Stimulated activated CD8-positive, alpha-beta memory T cell treated with anti-CD3 and anti-CD28 coated beads, Interleukin-4, amount 100 ng/mL, for 4 hours (primary cell): ENCODE measurements around the gene FEM1B.
A peak's percentile ranks its signal among the peaks of the same experiment; 100 is the strongest.

ENCODE experiments used
- DNase-seq, 2 donors: peaks; one replicate each; pipeline ENCODE4 v3.0.0-alpha.2; 2020; ENCODE audit warnings: low read depth in 2 of 2, low spot score in 1 of 2

The FEM1B gene

DNA sequence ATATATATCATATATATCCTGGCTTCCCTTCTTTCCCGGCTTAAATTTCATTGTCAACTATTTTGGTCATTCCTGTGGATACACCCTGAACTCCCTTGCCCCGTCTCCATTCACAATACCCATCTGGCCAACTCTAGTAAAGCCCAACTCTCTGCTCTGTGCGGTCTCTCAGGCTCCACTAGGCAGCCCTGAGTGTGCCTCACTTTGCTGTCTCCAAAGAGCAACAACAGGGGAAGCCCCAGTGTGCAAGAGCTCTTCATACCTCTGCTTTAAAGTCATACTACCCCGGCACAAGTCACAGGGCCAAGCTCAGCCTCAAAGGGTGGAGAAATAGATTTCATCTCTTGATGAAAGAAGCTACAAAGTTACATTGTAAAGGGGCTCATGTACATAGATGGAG, 18.9 kb upstream of the FEM1B start:
- no peak for DNase-seq

DNA sequence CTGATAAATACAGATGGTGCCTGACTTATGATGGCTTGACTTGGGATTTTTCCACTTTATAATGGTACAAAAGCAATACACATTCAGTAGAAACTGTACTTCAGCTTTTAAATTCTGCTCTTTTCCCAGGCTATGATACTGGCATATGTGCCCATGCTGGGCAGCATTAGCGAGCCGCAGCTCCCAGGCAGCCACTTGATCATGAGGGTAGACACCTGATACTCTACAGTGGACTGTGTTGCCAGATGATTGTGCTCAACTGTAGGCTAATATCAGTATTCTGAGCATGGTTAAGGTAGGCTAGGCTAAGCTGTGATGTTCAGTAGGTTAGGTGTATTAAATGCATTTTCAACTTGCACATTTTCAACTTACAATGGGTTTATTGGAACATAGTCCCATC, 17.7 kb upstream of the FEM1B start:
- no peak for DNase-seq

DNA sequence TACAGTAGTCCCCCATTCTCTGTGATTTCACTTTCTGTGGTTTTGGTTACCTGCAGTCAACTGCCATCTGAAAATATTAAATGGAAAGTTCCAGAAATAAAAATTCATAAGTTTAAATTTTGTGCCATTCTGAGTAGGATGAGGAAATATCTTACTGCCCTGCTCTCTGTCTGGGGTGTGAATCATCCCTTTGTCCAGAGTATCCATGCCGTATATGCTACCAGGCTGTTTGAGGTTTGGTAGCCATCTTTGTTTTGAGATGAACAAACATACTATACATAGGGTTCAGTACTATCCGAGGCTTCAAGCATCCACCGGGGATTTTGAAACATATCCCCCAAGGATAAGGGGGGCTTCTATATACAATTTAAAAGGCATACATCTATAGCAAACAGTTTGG, 16.3 kb upstream of the FEM1B start:
- no peak for DNase-seq

DNA sequence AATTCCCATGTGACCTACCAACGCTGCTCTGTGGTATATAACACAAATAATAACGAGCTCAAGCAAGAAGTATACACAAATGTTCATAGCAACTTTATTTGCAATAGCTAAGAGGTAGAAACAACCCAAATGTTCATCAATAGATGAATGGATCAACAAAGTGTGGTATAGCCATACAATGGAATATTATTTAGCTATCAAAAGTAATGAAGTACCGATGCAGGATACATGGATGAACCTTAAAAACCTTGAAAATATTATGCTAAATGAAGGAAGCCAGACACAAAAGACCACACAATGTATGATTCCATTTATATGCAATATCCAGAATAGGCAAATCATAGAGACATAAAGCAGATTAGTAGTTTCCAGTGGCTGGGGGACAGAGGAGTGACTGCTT, 15.6 kb upstream of the FEM1B start:
- DNase-seq: no peak

DNA sequence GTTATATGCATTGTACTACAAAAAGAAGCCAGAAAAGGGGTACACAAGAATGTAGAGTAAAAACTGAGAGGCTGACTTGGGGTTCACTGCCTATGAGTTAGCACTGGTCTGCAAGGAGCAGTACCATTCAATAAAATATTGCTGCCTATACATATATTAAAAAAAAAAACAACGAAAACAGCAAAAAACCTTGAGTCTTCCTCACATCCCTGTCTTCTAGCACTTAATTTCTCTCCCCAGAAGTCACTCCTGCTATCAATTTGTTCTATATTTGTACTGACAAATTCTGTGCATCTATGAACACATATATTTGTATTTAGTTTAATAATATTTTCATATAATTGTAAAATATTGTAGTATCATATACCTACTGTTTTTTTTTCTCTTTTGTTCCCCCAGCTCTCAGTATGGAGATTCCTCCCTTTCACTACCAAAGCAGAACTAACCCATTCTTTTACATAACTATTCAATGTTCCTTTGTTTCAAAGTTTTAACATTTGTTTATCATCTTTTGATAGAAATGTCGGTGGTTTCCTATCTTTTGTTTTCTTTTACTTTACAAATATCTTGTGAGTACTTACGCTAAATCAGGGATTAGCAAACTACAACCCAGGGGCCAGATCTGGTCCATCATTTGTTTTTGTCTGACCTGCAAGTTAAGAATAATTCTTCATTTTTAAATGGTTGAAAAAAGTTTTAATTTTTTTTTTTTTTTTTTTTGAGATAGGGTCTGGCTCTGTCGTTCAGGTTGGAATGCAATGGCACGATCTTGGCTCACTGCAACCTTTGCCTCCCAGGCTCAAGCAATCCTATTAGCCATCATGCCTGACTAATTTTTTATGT, 14.8 kb upstream of the FEM1B start:
- no peak for DNase-seq

DNA sequence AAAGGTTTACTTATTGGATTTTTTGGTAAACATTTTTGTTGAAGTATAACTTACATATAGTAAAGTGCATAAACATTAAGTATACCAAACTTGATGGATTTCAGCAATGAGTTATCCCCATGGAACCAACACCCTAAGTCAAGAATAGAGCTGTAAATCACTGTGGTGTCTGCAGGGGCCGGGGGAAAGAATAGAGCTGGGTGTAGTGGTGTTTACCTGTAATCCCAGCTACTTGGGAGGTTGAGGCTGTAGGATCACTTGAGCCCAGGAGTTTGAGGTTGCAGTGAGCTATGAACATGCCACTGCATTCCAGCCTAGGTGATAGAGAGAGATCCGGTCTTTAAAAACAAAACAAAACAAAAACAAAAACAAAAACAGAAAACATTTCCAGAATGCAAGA, 13.3 kb upstream of the FEM1B start:
- no peak for DNase-seq

DNA sequence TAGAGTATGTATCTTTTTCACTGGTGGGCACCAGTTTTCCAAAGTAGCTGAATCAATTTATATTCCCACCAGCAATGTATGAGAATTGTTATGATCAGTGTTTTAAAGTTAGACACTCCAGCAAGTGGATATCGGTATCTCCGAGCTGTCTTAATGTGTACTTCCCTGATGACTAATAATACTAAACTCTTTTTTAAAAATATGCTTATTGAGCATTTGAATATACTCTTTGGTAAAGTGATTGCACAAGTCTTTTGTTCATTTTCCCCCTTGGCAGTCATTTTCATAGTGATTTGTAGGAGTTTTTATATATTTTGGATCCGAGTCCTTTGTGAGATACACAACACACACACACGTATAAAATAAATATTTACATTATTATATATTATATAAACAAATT, 12.5 kb upstream of the FEM1B start:
- DNase-seq: no peak

DNA sequence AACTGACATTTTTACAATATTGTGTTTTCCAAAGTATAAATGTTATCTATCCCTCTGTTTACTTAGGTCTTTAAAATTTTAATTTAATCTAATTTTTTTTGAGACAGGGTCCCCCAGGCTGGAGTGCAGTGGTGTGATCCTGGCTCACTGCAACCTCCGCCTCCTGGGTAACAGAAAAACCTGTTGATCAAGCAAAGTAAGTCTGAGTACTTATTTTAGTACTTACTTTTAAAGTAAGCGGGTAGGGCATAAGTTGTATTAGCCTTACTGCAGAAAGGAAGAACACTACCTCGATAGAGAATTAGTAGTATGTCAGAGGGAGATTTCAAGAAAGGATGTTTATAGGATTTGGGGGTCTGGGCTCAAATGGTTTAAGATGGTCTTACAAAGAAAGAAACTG, 11.9 kb upstream of the FEM1B start:
- no peak for DNase-seq

DNA sequence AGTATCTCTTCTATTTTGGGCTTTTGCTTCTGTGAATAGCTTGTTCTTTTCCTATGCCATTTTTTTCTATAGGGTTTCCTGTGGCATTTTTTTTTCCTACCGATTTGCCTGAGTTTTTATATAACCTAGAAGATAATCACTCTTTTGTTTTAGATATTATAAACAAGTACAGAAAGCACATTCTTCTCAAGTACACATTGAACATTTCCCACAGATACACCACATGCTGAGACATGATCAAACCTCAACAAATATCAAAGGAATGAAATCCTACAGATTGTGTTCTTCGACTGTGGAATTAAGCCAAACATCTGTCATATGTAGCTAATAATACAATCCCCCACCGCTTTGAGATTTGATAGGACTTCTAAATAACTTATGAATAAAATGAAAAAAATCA, 9.1 kb upstream of the FEM1B start:
- DNase-seq: no peak

DNA sequence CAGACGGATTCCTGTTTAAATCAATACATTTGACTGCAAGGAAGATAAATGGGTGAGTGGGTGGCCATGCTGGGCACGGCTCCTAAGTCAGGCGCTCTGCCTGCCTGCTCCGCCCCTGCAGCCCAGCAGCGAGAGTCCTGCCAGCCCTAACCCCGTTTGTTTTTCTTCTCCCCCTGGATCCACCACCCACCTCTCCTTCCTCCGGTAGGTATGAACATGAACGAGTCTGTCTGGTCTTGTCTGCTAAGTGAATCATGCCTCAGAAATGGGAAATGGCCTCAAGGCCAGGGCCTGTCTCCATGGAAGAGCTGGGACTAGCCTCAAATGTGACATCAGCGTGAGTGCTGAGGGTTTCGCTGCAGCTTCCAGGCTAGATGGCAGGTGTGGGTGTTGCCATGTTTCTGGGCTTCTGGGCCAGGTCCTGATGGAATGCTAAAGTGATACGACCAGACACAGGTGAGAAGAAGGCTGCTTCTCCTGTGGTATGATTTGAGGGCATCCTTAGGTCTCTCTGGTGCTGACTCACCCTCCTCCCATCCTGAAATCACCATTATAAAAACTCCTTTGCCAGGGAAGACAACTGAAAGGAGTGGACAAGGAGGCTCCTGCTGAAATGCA, 5.6 kb upstream of the FEM1B start:
- no peak for DNase-seq

DNA sequence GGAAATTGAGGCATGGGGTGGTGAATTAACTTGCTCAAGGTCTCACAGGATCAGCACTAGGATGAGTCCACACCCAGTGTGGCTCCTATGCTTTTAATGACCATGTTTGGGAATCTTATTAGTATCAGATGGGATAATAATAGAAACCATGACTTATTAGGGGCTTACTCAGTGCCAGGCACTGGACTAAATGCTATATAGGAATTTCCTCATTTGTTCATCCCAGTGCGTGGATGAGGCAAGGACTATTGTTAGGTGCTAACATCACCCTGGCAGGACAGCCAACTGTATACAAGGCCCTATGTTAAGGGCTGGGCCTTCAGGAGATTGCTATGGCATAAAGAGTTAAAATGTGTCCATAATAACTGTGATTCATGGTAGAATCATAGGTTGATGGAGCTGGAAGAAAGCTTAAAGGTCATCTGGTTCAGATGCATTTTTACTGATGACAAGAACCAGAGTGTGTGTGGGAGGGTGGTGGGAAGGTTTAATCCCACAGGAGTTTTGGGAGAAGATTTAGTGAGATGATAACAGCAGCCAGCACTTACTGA, 4.7 kb upstream of the FEM1B start:
- no peak for DNase-seq

DNA sequence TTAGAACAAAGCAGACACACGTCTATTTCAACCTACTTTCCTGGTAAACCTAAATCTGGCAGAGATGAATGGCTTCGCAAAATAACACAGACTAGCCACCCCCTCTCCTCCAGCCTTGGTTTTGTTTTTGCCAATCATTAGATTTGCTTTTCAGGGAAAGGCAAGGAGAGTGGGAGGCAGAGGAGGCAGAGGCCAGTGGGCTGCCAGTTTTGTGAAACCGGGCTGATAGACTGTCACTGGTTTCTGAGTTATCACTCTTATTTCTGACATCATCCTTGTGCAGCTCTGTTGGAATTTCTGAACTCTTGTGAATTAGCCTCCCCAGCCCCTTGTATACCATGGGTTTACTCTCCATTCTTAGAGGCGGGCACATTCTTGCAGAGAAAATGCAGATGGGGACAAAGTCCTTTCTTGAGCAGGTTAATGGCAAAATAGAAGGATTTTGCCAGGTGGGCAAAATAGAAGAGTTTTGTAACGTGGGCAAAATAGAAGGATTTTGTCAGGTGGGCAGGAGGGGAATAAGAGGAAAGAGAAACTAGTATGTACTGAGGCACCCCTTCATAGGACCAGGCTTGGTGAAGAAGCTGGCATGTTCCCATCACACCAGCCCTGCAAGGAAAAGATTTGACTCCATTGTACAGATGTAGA, 3.2 kb upstream of the FEM1B start:
- no peak for DNase-seq

DNA sequence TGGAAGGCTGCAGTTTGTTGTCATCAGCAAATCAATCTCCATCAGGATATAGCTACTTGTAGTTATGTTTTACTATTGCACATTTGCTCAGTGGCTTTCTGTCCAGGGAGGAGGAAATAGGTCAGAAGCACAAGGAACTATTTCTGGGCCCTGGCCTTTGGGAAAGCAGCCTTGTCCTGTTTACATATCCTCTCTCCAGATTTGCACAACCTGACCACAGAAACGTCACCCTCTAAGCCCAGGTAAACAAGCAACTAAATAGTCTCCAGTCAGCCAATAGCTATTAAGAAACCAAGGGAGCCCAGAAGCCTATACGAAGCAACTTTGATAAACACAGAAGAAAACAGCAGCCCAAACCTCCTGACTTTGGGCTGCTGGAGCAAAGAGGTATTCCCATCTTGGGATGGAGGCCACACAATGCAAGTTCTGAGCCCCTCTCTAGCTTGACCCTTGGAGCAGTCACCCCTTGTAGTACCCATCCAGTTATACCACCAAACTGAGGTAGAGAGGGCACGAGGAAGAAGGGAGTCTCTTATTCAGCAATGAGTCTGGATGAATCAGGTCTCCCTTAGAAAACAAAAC, 2.3 kb upstream of the FEM1B start:
- DNase-seq: no peak

DNA sequence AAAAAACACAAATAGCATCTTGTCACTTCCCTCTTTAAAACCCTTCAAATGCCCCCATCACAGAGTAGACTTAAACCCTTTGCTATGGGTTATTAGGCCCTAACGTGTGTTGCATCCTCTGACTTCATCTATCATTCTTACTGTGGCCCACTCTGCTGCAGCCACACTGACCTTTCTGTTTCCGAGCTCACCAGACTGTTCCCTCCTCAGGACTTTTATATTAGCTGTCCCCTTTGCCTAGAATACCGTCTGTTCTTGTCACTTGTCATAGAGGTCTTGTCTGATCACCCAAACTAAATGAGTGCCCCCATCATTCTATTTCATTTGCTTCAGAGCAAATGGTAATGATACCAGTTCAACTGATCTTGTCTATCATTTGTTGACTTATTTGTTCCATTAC, 877 bp upstream of the FEM1B start:
- DNase-seq: no peak

DNA sequence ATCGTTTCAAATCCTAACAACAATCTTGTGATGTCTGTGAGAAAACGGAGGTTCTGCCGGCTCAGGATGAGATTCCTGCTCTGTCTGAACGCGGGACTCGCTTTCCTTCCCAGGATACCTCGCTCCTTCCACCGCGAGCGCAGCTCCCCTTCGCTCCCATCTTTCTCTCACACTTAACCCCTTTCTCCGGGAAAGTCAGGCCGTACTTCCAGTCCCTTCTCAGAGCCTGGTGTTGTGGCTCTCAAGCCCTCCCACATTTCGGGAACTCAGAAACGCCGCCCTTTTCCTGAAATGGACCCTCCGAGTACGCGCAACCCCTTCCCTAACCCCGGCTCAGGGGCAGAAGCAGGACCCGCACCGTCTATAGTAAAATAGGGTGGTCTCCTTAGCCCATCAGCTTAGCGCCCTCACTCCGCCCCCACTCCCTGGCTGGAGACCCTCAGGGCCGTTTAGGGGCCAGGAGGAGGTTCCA, 378 bp upstream of the FEM1B start:
- no peak for DNase-seq

DNA sequence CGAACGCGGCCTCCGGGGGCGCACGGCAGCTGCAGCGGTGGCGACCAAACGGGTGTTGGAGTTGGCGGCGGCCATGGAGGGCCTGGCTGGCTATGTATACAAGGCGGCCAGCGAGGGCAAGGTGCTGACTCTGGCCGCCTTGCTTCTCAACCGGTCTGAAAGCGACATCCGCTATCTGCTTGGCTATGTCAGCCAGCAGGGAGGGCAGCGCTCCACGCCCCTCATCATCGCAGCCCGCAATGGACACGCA, 725 bp downstream of the FEM1B start:
- peak; percentile 25 to 46 for DNase-seq

DNA sequence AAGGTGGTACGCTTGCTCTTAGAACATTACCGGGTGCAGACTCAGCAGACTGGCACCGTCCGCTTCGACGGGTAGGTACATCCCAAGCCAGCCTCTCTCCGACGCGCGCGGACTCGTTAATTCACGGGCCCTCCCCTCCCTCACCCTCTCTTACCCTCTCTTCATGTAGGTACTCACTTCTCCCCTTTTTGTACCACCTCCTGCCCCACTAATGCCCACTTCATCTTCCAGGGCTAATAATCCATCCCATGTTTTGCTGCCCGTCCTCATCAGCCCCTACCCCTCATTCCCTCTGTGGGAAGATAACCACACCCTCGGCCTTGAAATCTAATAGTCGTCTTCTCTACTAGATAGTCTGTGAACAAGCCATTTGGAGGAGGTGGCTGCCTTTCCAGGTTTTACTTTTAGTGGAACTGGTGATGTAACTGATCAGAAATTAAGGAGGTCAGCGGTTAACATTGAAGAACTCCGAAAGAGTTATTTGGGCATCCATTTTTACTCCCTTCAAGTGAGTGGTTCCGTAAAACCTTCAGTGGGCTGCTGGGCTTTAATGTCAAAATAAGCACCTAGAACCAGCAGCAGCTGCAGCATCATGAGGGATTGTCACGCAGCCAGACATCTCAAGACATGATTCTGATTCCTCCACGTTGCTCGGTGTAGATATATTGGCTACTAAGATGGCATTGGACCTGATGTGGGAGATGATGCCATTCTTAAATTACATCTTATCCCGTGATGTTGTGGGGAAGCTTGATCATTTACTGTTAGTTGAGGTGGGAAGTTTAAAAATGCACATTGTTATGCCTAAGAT, 1.3 kb downstream of the FEM1B start:
- no peak for DNase-seq

DNA sequence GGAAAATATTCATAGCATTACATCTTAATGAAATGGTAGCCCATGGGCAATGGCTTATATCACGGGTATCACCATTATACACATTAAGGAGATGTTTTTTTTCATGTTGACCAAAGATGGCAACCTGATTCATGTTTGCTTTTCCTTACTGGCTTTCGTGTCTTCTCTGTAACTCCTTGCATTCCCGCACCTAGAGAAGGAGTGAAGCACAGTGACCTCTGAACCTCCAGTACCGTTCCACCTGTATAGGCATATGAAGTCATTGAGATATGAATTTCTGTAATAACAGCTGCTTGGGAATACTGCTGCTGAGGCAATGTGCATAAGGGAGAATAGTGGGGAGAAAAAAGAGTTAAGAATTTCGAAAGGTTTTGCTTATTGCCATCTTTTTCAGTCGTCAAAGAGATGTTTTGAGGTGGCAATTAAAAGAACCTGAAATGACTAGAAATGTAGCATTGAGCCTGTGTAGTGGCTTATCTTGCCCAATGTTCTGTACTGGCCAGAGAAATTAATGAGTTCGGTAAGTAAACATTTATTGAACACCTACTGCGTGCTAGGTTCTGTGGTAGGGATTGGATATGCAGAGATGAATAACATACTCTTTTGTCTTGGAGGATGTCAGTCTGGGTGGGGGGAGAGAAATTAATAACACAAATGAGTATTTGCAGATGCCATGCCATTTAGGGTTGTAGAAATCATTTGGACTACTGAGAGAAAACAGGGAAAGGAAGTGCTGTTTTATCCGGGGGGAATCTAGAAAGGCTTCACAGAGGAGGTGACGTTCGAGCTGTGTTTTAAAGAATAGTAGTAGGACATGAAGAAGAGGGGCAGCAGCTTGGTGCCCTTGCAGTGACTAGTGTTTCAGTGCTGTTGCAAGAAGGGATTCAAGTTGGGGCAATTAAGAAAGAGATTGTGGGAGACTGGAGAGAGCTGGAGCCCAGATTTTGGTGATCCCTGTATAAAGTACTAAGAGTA, 2.5 kb downstream of the FEM1B start:
- no peak for DNase-seq

DNA sequence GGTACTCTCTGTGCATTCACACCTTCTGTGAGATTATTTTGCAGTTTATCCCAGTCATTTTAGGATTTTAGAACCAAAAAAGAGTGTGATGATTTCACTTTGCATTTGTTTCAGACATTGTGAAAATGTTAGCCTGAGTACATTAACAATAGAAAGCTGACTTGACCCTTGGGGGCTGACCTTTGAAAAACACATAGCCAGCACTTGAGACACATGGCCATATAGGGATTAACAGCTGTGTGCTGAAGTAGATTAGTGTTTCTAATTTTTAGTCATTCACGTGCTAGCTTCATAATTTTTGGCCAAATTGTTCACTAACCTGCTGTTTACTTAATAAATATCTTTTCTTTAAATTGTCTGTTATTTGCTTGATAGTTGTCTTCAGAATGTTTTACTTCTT, 3.5 kb downstream of the FEM1B start:
- no peak for DNase-seq

DNA sequence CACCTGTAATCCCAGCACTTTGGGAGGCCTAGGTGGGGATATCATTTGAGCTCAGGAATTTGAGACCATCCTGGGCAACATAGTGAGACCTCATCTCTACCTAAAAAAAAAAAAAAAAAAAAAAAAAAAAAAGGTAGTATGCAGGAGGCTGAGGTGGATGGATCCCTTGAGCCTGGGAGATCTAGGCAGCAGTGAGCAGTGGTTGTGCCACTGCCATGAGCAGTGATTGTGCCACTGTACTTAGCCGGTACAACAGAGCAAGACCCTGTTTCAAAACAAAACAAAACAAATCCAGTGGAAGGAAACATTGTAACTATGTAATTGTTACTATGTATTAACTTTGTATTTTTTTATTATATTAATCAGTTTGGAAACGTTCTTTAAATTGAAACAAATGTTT, 5.9 kb downstream of the FEM1B start:
- no peak for DNase-seq
